ENCODE results near the gene SPRR2D. TPM values are rescaled to one million over a fixed set of nuclear protein-coding genes. Genes with fewer than 3 reads are reported as not detected.
"Not testable (repeated sequence)": the region's sequence is repeated elsewhere in the genome, so short reads cannot be mapped to it uniquely, and the experiment has no call there.

Gene SPRR2D
- total RNA-seq, 4 donors from 2014 or later, result 1.2 to 22.4 (median 10.6) TPM; not detected in 1

DNA sequence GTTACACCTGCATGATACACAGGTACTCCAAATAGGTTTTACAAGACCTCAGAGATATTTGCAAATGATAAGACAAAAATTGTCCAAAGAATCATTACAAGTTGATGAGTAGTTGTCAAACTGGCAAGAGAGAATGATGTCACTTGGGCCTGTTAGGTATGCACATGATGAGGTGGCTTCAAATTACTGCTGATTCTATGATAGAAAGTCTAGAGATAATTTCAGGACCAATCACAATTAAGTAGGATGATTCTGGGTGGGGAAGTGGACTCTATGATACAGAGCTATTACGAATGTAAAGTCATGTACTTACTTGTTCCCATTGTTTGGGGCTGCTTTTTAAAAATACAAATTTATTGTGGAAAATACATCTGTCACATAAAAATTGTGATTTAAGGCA, 15.1 kb downstream of the SPRR2D start:
- Histone ChIP-seq H3K27me3 (no peaks in the 10 kb centered on the region), H3K27ac (no peak overlapping the region), H3K4me1 (no peaks in the 10 kb centered on the region), H3K9me3 (no peaks in the 10 kb centered on the region), H3K36me3 (no peaks in the 10 kb centered on the region), H3K4me3 (no peak overlapping the region)
- 74 to 85% methylated on average over 1 of the region's 1 CpG for WGBS, 2 donors (ENCODE audit: low coverage in 1 of 2)
- ATAC-seq, result no peak
- TF ChIP-seq POLR2A (IDR thresholded peaks at IDR 0.05) (no peak), EP300 (IDR thresholded peaks at IDR 0.05) (no peak), POLR2AphosphoS5 (IDR thresholded peaks at IDR 0.05) (no peak)
- TF ChIP-seq, protein P1, sequence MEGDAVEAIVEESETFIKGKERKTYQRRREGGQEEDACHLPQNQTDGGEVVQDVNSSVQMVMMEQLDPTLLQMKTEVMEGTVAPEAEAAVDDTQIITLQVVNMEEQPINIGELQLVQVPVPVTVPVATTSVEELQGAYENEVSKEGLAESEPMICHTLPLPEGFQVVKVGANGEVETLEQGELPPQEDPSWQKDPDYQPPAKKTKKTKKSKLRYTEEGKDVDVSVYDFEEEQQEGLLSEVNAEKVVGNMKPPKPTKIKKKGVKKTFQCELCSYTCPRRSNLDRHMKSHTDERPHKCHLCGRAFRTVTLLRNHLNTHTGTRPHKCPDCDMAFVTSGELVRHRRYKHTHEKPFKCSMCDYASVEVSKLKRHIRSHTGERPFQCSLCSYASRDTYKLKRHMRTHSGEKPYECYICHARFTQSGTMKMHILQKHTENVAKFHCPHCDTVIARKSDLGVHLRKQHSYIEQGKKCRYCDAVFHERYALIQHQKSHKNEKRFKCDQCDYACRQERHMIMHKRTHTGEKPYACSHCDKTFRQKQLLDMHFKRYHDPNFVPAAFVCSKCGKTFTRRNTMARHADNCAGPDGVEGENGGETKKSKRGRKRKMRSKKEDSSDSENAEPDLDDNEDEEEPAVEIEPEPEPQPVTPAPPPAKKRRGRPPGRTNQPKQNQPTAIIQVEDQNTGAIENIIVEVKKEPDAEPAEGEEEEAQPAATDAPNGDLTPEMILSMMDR (IDR thresholded peaks at IDR 0.05), result no peak

GRCh38 chr1:153024413-153024812, 16.5 kb downstream of the SPRR2D start:
- H3K9me3 ChIP-seq, result no peaks in the 10 kb centered on the region
- no peaks in the 10 kb centered on the region for H3K27me3 ChIP-seq
- ATAC-seq, result no peak
- 89% methylated on average over 1 of the region's 1 CpG; no CpG with 5 or more reads in 1 of the 2 donors for WGBS, 2 donors (ENCODE audit: low coverage in 1 of 2)
- TF ChIP-seq, protein P1 (IDR thresholded peaks at IDR 0.05), result no peak
- no peak for TF ChIP-seq EP300 (IDR thresholded peaks at IDR 0.05)
- TF ChIP-seq POLR2A (IDR thresholded peaks at IDR 0.05), result no peak
- no peak for TF ChIP-seq POLR2AphosphoS5 (IDR thresholded peaks at IDR 0.05)
- no peaks in the 10 kb centered on the region for H3K4me1 ChIP-seq
- H3K27ac ChIP-seq, result no peak overlapping the region
- H3K36me3 ChIP-seq, result no peaks in the 10 kb centered on the region
- no peak overlapping the region for H3K4me3 ChIP-seq

DNA sequence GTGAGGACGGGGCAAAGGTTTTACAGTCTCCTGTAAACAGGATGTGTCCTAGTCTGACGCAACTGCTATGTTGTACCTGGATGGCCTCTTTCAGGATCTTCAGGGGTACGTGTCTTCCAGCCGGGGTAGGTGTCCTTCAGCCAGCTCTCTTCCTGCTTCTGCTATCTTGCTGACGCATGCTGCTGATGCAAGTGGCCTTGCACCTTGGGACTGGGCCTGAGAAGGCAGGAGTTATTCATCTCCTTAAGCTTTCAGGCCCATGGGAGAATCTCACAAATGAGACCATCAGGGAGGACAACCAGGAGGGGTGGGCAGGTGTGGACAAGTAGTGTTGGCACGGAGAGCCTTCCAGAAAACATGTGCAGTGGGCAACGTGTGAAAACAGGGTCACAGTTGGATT, 17.8 kb downstream of the SPRR2D start:
- ATAC-seq, result no peak
- WGBS, 2 donors (ENCODE audit: low coverage in 1 of 2), result 83 to 90% methylated on average over 1 to 7 of the region's 7 CpGs
- Histone ChIP-seq H3K27me3 (peaks cover 6% of the 10 kb centered on the region), H3K4me1 (no peaks in the 10 kb centered on the region), H3K36me3 (no peaks in the 10 kb centered on the region), H3K4me3 (no peak overlapping the region), H3K27ac (no peak overlapping the region), H3K9me3 (no peaks in the 10 kb centered on the region)
- TF ChIP-seq, protein P1 (IDR thresholded peaks at IDR 0.05), result no peak
- TF ChIP-seq POLR2AphosphoS5 (IDR thresholded peaks at IDR 0.05), result no peak
- TF ChIP-seq POLR2A (IDR thresholded peaks at IDR 0.05), result no peak
- no peak for TF ChIP-seq EP300 (IDR thresholded peaks at IDR 0.05)

DNA sequence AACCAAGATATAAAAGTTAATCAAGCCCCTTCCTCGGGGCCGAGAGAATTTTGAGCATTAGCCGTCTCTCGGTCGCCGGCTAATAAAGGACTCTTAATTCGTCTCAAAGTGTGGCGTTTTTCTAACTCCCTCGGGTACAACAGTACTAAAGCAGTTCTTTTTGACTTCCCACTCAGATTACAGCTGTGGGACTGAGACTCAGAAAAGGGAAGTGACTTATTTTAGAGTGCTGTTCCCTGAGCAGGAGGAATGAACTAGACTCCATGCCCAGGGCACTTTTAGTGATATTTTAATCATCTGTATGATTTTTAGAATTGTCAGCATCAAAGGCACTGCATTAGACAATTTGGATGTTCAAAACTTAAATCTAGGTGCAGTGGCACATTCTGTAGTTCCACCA, 18.6 kb downstream of the SPRR2D start:
- WGBS, 2 donors (ENCODE audit: low coverage in 1 of 2), result 12 to 50% methylated on average over 4 to 9 of the region's 9 CpGs
- not testable (repeated sequence) for H3K27me3 ChIP-seq, H3K4me1 ChIP-seq, H3K36me3 ChIP-seq, H3K9me3 ChIP-seq, H3K27ac ChIP-seq, H3K4me3 ChIP-seq, ATAC-seq

DNA sequence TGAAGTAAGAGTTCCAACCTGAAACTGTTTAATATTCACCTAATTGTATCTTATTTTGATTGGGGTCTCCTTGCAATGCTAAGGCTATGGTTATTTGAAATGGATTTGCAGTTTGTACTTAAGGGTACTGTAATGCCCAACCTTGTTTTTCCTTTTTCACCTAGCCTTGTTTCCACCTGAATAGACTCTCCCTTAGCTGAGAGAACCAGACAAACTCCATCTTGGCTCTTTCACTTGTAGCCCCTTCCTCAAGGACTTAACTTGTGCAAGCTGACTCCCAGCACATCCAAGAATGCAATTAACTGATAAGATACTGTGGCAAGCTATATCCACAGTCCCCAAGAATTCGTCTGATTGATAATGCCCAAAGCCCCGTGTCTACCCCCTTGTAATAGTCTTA, 19.1 kb downstream of the SPRR2D start:
- H3K4me3 ChIP-seq, H3K9me3 ChIP-seq, H3K27me3 ChIP-seq, H3K27ac ChIP-seq, H3K36me3 ChIP-seq, ATAC-seq, H3K4me1 ChIP-seq: not testable (repeated sequence)
- whole genome bisulfite sequencing, 2 donors (ENCODE audit: low coverage in 1 of 2), result 27 to 33% methylated on average over 2 of the region's 2 CpGs

GRCh38 chr1:153011235-153011758, 29.6 kb downstream of the SPRR2D start:
- not testable (repeated sequence) for ATAC-seq
- WGBS, 2 donors (ENCODE audit: low coverage in 1 of 2), result 73% methylated on average over 5 to 6 of the region's 8 CpGs

More at GRCh38 chr1:153011235-153011758, 29.6 kb downstream of the SPRR2D start:
- H3K4me3 ChIP-seq, H3K9me3 ChIP-seq, H3K27ac ChIP-seq, H3K36me3 ChIP-seq, H3K4me1 ChIP-seq, H3K27me3 ChIP-seq: not testable (repeated sequence)
